Vagina (tissue), 2 donors: ENCODE results near the gene DCK. TPM values are rescaled to one million over a fixed set of nuclear protein-coding genes. Genes with fewer than 3 reads are reported as not detected.

ENCODE experiments used
- DNase-seq, 2 donors: peaks; one replicate each; pipeline ENCODE4 v3.0.0-alpha.2; 2017; ENCODE audit errors: extremely low spot score in 2 of 2
- H3K27ac ChIP-seq: fragments of 200-600 bp; sonication (generic); one replicate; pipeline ENCODE4 v1.5.1; 2019
- H3K27me3 ChIP-seq: fragments of 200-600 bp; sonication (generic); one replicate; pipeline ENCODE4 v1.5.1; 2019
- H3K36me3 ChIP-seq, 2 donors: fragments of 200-600 bp; sonication (generic); one replicate each; pipeline ENCODE4 v1.5.1; 2017 to 2019
- H3K4me1 ChIP-seq: fragments of 200-600 bp; sonication (generic); one replicate; pipeline ENCODE4 v1.5.1; 2019
- H3K4me3 ChIP-seq, 2 donors: fragments of 200-600 bp; sonication (generic); 1 replicate in 1 of 2; 2 replicates in 1 of 2; pipeline ENCODE4 v1.5.1; 2016 to 2019
- H3K9me3 ChIP-seq: fragments of 200-600 bp; sonication (generic); one replicate; pipeline ENCODE4 v1.5.1; 2019
- CTCF ChIP-seq, 3 experiments: fragments of 450-650 bp in 2 of 3; fragments of 200-600 bp in 1 of 3; sonication (generic) in 1 of 3; IDR thresholded peaks; one replicate each; pipeline ENCODE4 v1.5.1; 2017 to 2019; ENCODE audit warnings: antibody characterized with exemption in 3 of 3, mild to moderate bottlenecking in 2 of 3, moderate library complexity in 2 of 3
- POLR2A ChIP-seq, 2 donors: fragments of 450-650 bp; IDR thresholded peaks; one replicate each; pipeline ENCODE4 v1.6.1; 2017; ENCODE audit warnings: antibody characterized with exemption in 2 of 2, mild to moderate bottlenecking in 2 of 2, moderate library complexity in 2 of 2
- POLR2AphosphoS5 ChIP-seq, 2 donors: sonication (generic); formaldehyde crosslinking; IDR thresholded peaks; one replicate each; pipeline ENCODE4 v1.9.0; 2017; ENCODE audit warnings: antibody characterized with exemption in 2 of 2, mild to moderate bottlenecking in 2 of 2, low read depth in 1 of 2; ENCODE audit not compliant: insufficient read depth in 1 of 2
- intact Hi-C: fragments of 100-400 bp; cut with DNase I; formaldehyde crosslinking; loops from one replicate; pipeline ENCODE4 v1.15.1; 2023
- total RNA-seq: library from RNA; depleted of rRNA; stranded (reverse); fragments of >200 nt; gene quantifications from one replicate; pipeline ENCODE4 v1.2.3, GENCODE V29; 2016

DCK gene
- total RNA-seq, 1 donor from 2014 or later: 10.3 TPM

GRCh38 chr4:70948665-70949260 lies 44.7 kb upstream of the DCK start:
- no peak for DNase-seq
- H3K4me3 ChIP-seq: no peak overlapping the region
- intact Hi-C loops: no loop called here
- no peaks in the 10 kb centered on the region for H3K36me3 ChIP-seq
- no peaks in the 10 kb centered on the region for H3K9me3 ChIP-seq
- TF ChIP-seq POLR2AphosphoS5 (IDR thresholded peaks at IDR 0.05; ENCODE audit: insufficient read depth in 1 of 2, low read depth in 1 of 2): no peak
- no peak for TF ChIP-seq POLR2A (IDR thresholded peaks at IDR 0.05)
- TF ChIP-seq CTCF (IDR thresholded peaks at IDR 0.05): no peak
- H3K27me3 ChIP-seq: no peaks in the 10 kb centered on the region
- no peak overlapping the region for H3K27ac ChIP-seq
- H3K4me1 ChIP-seq: no peaks in the 10 kb centered on the region

- no peak overlapping the region for H3K27ac ChIP-seq
- DNase-seq: no peak
- no peaks in the 10 kb centered on the region for H3K27me3 ChIP-seq
- no peaks in the 10 kb centered on the region for H3K4me1 ChIP-seq
- no peaks in the 10 kb centered on the region for H3K9me3 ChIP-seq
- TF ChIP-seq POLR2A (IDR thresholded peaks at IDR 0.05) (no peak), POLR2AphosphoS5 (IDR thresholded peaks at IDR 0.05; ENCODE audit: insufficient read depth in 1 of 2, low read depth in 1 of 2) (no peak)
- no peak overlapping the region for H3K4me3 ChIP-seq
- H3K36me3 ChIP-seq: peaks cover 0 to under 1% of the 10 kb centered on the region in 2 donors
- intact Hi-C loops: no loop called here
Measured at GRCh38 chr4:70954032-70954431, 39.4 kb upstream of the DCK start.

GRCh38 chr4:70956549-70957210 lies 36.8 kb upstream of the DCK start:
- H3K36me3 ChIP-seq: peaks cover 0 to 9% of the 10 kb centered on the region in 2 donors
- TF ChIP-seq POLR2AphosphoS5 (IDR thresholded peaks at IDR 0.05; ENCODE audit: insufficient read depth in 1 of 2, low read depth in 1 of 2) (no peak), CTCF (IDR thresholded peaks at IDR 0.05) (no peak), POLR2A (IDR thresholded peaks at IDR 0.05) (no peak)
- no peak for DNase-seq
- H3K27me3 ChIP-seq: no peaks in the 10 kb centered on the region
- intact Hi-C loops: no loop called here
- H3K4me1 ChIP-seq: no peaks in the 10 kb centered on the region
- no peak overlapping the region for H3K4me3 ChIP-seq
- H3K27ac ChIP-seq: no peak overlapping the region
- H3K9me3 ChIP-seq: no peaks in the 10 kb centered on the region

DNA sequence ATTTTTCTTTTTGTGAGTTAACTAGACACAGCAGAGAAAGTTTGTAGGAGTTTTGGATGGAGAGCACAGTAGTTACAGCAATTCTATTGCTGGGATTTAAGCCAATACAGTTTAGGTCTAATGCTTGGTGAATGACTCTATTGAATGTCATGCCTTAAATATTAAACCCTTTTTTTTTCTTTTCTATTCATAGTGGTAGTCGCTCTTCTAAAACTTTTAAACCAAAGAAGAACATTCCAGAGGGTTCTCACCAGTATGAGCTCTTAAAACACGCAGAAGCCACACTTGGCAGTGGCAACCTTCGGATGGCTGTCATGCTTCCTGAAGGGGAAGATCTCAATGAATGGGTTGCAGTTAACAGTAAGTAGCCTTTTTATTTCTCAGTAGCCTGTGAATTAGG lies 34.8 kb upstream of the DCK start:
- intact Hi-C loops: no loop called here
- peaks cover 0 to 9% of the 10 kb centered on the region in 2 donors for H3K36me3 ChIP-seq
- H3K27ac ChIP-seq: no peak overlapping the region
- no peak for DNase-seq
- no peaks in the 10 kb centered on the region for H3K9me3 ChIP-seq
- H3K4me3 ChIP-seq: no peak overlapping the region
- H3K4me1 ChIP-seq: no peaks in the 10 kb centered on the region
- no peaks in the 10 kb centered on the region for H3K27me3 ChIP-seq
- no peak for TF ChIP-seq POLR2AphosphoS5 (IDR thresholded peaks at IDR 0.05; ENCODE audit: insufficient read depth in 1 of 2, low read depth in 1 of 2)

- H3K4me3 ChIP-seq: no peak overlapping the region
- H3K4me1 ChIP-seq: no peaks in the 10 kb centered on the region
- no peak overlapping the region for H3K27ac ChIP-seq
- no peaks in the 10 kb centered on the region for H3K27me3 ChIP-seq
- no peaks in the 10 kb centered on the region for H3K9me3 ChIP-seq
- intact Hi-C loops: no loop called here
- TF ChIP-seq POLR2A (IDR thresholded peaks at IDR 0.05): no peak
- TF ChIP-seq POLR2AphosphoS5 (IDR thresholded peaks at IDR 0.05; ENCODE audit: insufficient read depth in 1 of 2, low read depth in 1 of 2): no peak
- TF ChIP-seq CTCF (IDR thresholded peaks at IDR 0.05): no peak
- no peak for DNase-seq
- H3K36me3 ChIP-seq: peaks cover 0 to 17% of the 10 kb centered on the region in 2 donors
Measured at GRCh38 chr4:70969076-70969475, 24.4 kb upstream of the DCK start.

DNA sequence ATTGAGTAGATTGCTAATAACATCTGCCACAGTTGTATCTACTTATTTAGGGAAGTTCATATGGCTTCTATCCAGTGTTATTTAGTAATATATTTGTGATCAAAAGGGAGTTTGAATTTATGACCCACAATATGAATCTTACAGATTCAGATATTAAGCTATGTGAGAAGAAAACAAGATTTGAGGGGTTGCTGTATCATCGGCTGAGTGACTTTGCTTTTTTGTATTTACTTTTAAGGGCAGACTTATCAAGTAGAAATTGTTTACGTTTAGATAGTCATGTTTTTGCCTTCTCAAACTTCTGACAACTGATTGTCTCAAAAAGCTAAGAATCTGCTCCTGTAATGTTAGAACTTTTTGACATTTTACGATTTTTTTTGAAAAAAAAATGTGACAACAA lies 17.2 kb upstream of the DCK start:
- intact Hi-C loops: no loop called here
- no peaks in the 10 kb centered on the region for H3K4me1 ChIP-seq
- DNase-seq: no peak
- H3K27me3 ChIP-seq: no peaks in the 10 kb centered on the region
- H3K36me3 ChIP-seq: peaks cover 0 to 11% of the 10 kb centered on the region in 2 donors
- TF ChIP-seq CTCF (IDR thresholded peaks at IDR 0.05) (no peak), POLR2AphosphoS5 (IDR thresholded peaks at IDR 0.05; ENCODE audit: insufficient read depth in 1 of 2, low read depth in 1 of 2) (no peak), POLR2A (IDR thresholded peaks at IDR 0.05) (no peak)
- H3K27ac ChIP-seq: no peak overlapping the region
- no peak overlapping the region for H3K4me3 ChIP-seq
- H3K9me3 ChIP-seq: no peaks in the 10 kb centered on the region
